SW480 (cell line): ENCODE measurements around the gene MSANTD1.

Source experiments
- DNase-seq: peaks from one replicate; pipeline ENCODE4 v3.0.0-alpha.2; 2016; ENCODE audit warnings: low spot score

The MSANTD1 gene

DNA sequence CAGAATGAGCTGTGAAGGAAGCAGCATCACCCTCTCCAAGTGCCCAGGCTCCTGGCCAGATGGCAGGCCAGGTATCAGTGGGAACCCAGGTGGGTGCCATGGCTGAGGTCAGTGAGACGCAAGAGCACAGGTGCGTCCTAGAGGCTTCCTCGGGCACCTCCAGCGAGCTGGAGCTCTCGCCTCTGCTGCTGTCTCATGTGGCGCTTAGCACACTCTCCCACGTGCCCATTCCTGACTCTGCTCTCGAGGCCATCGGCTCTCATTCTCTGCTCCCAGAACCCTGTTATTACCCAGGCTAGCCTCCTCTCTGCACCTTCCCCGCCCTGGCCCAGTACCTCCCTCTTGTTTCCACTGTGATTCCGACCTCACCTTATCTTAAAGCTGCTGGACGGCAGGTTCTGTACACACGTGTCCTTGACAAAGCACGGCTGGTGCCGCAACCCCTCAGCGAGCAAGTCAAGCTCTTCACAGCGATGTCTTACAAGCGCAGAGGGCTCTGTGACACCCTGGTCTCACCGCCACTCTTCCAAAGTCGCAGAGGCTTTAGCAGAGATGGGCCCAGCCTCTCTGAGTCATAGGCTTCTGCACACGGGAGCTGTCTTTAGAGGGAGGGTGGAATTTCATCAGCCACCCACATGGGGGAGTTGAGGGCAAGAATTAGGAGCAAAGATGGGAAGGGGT, 15.4 kb upstream of the MSANTD1 start:
- DNase-seq, result no peak

DNA sequence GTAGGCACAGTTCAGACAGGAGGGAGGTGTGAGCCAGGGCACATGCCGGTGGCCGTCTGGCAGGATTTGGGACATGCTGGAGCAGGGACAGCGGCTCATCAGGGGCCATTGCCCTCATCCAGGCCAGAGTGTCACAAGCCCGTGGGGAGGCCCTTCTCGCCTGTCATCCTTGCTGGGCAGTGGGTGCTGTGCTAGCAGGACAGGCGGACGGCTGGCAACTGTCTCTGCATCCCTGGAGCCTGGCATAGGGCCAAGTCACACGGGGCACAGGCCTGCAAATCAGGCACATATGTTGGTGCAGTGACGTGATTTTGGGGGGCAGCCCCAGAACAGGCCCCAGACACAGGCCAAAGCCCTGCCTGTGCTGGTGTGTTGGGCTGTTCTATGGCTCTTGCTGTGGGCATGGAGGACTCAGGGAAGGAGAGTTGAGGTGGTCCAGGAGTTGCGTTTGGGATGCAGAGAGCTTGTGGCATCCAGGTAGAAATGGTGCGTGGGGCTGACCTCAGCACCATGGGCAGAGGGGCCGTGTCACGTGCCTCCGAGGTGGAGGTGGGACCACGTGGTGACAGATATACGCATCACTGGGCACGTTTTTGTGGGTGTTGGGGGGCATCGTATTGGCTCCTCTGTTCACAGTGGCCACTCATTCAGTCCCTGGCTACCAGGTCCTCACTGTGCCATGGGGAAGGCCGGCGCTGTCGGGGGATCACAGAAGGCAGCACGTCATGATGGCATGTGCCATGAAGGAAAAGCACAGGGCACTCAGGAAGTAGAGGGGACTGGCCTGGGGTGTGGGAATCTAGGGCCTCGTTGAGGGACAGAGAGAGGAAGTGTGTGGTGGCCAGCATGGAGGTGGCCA, 14.6 kb upstream of the MSANTD1 start:
- no peak for DNase-seq

DNA sequence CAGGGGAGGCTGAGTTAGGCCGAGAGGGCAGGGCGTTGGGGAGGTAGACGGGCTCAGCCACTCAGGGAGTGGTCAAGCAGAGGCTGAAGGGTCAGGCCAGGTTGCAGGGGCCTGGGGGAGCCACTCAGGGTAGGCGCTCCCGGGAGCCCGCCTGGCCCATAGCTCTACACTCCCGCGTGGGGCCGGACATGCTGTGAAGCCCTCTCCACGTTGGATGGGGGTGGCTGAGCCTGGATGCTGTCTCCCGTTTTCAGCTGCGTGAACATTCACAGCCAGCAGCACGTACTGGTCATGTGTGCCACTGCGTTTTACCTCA, 14.0 kb upstream of the MSANTD1 start:
- no peak for DNase-seq

DNA sequence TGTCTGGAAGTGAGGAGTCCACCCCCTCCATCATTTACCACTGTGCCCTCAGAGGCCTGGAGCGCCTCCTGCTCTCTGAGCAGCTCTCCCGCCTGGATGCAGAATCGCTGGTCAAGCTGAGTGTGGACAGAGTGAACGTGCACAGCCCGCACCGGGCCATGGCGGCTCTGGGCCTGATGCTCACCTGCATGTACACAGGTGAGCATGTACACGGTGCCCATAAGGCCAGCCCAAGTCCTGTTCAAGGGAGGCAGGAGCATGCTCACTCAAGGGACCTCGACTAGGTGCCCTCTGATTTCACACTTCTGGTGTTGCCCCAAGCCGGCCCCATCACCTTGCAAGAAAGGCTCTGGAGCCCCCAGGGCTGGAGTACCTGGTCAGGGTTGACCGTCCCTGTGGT, 13.4 kb upstream of the MSANTD1 start:
- no peak for DNase-seq

DNA sequence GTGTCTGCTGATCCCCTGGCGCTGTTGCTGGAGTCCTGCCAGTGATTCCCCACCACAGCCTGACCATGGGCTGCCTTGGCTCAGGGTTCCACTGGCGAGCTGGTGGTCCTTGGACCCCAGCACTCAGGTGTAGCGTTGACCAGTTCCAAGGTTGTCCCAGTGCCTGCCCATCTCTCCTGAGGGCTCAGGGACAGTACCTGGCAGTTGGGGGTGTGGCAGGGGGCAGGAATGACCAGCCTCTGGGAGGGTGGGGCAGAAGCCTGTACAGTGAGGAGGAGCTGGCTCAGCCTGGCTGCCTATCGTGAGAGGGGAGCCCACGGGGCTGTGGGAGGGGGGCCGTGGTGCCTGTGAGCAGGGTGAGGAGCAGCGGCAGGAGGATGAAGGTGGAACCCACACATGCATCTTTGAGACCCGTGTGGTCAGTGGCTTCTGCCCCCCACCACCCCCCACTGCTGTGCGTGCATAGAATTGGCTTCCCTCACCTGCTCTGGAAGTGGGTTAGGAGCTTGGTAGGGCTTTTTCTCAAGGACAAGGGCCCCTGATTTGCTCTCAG, 12.6 kb upstream of the MSANTD1 start:
- DNase-seq, result no peak

DNA sequence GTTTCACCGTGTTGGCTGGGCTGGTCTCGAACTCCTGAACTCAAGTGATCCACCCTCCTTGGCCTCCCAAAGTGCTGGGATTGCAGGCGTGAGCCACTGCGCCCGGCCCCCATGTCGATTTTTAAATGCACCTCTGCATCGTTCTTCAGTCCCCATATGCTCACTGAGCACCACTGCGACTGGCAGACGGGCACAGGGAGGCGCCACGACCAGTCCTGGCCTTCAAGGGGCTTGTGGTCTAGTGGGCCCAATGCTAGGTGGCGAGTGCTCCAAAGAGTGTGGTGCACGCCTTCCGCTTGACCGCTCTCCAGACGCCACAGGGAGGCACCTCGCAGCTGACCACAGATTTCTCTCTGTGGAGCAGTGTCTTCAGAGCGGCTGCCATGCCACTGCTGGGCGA, 11.7 kb upstream of the MSANTD1 start:
- DNase-seq, result no peak

DNA sequence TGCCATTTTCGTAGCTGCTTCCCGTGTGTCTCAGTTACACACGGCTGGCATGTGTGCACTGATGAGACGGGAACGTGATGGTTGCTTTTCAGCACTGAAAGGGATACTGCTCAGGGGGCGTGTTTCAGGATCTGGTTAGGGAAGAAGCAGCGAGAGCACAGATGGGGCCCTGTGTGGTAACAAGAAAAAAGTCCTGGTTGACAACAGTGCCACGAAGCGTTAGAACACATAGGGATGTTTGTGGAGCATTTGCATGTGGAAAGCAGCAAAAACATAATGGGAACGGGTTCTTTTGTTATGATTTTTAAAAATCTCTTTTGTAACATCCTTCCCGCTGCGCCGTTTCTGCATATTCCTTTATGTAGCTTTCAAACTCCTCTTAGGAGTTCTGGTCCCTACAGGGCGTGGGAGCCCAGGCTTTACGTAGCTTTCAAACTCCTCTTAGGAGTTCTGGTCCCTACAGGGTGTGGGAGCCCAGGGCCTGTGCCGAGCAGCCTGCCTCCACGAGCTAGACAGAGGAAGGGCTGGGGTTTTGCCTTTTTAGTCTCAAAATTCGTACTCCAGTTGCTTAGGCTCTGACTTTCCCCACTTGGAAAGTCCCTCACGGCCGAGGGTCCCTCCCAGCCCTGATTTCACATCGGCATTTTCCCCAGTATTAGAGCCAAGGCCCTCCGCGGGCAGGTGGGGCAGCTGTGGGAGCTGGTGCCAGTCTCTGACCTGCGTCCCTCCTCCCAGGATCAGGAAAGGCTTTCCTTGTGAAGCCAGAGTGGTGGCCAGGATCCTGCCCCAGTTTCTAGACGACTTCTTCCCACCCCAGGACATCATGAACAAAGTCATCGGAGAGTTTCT, 11.0 kb upstream of the MSANTD1 start:
- DNase-seq, result no peak

DNA sequence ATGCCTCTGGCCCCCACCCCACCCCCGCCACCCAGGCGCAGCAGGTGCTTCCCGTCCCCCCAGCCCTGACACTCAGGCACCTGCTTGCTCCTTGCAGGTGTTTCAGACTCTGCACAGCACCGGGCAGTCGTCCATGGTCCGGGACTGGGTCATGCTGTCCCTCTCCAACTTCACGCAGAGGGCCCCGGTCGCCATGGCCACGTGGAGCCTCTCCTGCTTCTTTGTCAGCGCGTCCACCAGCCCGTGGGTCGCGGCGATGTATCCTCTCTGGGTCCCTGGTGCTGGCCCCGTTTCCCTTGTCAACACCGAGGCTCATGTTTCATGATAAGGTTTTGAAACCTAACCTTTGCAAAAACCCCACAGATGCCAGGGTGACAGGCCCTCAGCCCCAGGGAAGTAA, 10.2 kb upstream of the MSANTD1 start:
- no peak for DNase-seq

DNA sequence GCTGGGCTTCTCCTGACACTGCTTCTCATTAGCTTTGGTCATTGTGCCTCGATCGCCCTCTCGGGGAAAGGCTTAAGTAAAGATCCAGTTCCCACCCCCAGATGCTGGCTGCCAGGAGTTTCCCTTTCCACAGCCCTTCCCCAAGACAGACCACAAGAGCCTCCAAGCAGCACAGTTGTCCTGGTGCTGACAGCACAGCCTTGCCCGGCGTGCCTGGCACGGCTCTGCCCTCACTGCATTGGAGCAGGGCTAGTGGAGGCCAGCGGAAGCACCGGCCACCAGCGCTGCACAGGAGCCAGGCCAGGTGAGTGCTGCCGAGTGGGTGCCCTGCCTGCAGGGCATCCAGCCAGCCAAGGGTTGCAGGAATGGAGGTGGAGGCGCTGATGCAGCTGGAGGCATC, 9.7 kb upstream of the MSANTD1 start:
- DNase-seq, result no peak

DNA sequence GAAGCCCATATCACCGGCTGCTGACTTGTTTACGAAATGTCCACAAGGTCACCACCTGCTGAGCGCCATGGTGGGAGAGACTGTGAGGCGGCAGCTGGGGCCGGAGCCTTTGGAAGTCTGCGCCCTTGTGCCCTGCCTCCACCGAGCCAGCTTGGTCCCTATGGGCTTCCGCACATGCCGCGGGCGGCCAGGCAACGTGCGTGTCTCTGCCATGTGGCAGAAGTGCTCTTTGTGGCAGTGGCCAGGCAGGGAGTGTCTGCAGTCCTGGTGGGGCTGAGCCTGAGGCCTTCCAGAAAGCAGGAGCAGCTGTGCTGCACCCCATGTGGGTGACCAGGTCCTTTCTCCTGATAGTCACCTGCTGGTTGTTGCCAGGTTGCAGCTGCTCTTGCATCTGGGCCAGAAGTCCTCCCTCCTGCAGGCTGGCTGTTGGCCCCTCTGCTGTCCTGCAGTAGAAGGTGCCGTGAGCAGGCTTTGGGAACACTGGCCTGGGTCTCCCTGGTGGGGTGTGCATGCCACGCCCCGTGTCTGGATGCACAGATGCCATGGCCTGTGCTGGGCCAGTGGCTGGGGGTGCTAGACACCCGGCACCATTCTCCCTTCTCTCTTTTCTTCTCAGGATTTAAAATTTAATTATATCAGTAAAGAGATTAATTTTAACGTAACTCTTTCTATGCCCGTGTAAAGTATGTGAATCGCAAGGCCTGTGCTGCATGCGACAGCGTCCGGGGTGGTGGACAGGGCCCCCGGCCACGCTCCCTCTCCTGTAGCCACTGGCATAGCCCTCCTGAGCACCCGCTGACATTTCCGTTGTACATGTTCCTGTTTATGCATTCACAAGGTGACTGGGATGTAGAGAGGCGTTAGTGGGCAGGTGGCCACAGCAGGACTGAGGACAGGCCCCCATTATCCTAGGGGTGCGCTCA, 8.7 kb upstream of the MSANTD1 start:
- DNase-seq, result no peak

DNA sequence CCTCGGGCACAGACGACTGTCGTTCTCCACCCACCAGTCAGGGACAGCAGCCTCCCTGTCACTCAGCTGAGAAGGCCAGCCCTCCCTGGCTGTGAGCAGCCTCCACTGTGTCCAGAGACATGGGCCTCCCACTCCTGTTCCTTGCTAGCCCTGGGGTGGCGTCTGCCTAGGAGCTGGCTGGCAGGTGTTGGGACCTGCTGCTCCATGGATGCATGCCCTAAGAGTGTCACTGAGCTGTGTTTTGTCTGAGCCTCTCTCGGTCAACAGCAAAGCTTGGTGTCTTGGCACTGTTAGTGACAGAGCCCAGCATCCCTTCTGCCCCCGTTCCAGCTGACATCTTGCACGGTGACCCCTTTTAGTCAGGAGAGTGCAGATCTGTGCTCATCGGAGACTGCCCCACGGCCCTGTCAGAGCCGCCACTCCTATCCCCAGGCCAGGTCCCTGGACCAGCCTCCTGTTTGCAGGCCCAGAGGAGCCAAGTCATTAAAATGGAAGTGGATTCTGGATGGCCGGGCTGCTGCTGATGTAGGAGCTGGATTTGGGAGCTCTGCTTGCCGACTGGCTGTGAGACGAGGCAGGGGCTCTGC, 7.9 kb upstream of the MSANTD1 start:
- no peak for DNase-seq

DNA sequence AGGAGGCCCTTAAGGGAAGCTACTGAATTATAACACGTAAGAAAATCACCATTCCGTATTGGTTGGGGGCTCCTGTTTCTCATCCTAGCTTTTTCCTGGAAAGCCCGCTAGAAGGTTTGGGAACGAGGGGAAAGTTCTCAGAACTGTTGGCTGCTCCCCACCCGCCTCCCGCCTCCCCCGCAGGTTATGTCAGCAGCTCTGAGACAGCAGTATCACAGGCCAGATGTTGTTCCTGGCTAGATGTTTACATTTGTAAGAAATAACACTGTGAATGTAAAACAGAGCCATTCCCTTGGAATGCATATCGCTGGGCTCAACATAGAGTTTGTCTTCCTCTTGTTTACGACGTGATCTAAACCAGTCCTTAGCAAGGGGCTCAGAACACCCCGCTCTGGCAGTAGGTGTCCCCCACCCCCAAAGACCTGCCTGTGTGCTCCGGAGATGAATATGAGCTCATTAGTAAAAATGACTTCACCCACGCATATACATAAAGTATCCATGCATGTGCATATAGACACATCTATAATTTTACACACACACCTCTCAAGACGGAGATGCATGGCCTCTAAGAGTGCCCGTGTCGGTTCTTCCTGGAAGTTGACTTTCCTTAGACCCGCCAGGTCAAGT, 6.9 kb upstream of the MSANTD1 start:
- DNase-seq, result no peak

DNA sequence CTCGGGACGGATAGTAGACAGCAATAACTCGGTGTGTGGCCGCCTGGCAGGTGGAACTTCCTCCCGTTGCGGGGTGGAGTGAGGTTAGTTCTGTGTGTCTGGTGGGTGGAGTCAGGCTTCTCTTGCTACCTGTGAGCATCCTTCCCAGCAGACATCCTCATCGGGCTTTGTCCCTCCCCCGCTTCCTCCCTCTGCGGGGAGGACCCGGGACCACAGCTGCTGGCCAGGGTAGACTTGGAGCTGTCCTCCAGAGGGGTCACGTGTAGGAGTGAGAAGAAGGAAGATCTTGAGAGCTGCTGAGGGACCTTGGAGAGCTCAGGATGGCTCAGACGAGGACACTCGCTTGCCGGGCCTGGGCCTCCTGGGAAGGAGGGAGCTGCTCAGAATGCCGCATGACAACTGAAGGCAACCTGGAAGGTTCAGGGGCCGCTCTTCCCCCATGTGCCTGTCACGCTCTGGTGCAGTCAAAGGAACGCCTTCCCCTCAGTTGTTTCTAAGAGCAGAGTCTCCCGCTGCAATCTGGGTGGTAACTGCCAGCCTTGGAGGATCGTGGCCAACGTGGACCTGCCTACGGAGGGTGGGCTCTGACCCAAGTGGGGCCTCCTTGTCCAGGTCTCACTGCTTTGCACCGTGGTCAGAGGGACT, 5.7 kb upstream of the MSANTD1 start:
- no peak for DNase-seq

DNA sequence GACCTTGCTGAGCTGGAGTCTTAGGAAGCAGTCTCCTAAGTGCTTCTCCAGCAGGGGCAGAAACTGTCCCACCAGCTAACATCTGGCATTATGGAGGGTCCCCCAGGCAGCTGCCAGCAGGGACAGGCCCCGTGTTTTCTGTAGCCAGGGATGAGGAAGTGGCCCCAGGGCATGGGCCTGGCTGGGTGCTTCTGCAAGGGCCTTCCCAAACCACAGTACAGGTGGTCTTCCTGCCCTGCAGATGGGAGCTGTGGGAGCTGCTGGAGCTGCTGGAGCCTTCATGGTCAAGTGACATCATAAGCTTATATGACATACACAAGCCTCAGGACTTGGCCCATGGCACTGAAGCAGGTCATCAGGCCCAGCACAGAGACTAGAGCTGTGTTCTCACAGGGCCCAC, 5.0 kb upstream of the MSANTD1 start:
- DNase-seq, result no peak

DNA sequence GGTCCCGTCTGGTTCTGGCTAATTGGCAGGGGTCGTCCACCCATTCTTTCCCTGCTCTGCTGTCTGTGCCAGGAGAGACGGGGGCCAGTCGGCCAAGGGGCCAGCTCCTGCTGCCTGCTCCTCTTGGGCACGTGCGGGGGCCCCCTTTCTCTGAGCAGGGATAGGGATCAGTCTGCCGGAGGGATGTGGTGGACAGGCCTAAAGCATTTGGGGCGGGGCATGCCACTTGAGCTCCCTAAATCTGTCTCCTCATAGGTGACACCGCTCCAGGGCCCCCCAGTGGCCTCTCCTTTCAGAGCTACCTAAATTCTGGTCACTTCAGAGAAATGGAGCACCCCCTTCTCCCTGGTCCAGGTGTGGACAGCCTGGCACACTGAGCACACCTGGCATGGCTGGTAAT, 4.2 kb upstream of the MSANTD1 start:
- no peak for DNase-seq

DNA sequence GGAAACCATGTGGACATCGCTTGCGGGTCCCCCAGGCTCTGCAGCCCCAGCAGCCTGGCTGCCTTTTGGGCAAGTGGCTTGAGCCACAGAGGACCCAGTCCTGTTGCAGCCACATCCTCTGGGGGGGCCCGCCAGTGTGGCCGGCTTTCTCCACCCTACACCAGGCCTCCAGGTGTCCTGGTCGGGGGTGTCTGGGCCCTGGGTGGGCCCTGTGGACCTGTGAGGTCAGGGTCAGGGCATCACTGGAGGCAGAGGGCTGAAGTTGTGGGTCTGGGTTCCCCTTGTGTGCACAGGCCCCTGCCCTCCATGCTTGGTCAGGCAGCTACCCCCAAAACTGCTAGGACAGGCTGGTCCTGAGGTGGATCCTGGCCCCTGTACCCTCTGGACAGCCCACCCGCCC, 3.3 kb upstream of the MSANTD1 start:
- no peak for DNase-seq

DNA sequence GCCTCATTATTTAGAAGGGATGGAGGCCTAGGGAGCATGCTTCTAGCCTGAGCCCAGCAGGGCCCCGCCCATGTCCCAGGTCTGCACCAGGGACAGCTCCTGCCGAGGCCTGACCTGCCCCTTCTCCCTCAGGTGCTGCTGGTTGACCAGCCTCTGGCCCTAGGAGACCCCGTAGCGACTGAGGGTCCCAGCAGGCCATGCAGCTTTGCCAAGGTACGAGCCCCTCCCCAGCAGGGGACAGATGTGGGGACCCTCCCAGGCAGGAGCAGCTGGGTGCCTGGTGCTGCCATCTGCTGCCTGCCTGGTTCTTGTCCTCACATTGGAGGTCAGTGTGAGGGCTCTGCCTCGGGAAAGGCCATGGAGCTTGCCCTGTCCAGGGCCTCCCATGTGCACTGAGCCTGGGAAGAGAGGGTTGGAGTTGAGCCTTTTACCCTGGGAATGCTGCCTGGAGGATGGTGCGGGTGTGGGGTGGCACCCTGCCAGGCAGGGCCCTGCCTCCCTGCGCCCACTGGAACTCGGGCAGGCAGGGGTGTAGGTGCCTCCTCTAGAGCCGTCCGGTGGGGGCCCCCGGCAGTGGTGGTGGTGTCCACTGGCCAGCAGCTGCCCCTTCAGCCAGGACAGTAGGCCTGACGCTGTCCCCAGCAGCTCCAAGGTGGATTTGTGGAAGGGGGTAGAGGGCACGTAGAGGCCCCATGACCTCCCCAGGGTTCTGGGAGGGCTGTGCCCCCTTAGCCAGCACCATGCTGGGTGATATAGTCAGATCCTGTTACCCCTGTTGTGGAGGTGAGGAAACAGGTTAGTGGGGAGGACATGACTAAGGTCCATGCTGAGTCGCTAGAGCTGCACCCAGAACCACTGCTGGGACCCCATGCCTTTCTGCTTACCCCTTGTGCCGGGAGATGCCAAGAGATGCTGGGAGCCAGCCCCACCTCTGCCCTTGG, 2.2 kb upstream of the MSANTD1 start:
- DNase-seq, result no peak

DNA sequence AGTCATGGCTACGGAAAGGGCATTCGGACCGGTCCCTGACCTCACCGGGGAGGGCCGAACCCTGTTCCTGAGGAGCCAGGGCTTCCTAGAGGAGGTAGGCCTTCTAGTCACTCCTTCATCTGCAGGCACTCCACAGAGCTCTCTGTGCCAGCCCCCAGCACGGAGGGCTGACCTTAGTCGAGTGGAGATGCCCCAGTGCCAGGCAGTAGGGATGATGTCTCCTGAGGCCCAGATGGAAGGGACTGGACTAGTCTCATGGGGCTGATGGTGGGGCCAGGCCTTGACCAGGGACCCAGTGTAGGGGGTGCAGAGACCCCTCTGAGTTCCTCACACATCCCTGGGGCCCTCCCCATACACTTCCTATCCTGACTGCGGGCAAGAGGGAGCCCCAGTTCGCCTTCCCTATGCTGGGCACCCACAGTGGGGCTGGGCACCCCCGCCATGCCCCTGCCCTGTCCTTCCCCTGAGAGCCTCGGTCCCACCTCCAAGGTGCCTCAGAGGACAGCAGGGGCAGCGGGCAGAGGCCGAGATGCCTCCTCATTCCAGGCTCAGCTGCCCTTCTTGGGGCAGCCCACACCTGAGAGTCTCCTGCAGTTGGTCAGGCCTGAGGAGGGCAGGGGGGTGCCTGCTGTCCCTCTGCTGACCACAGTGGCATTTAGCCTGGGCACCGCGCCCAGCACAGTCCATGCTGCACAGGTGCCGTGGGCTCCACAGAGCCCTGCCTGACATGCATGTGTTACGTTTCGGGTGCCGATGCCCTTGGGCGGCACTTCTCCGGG, 1.4 kb upstream of the MSANTD1 start:
- no peak for DNase-seq
